HG03064 (cell line): ENCODE measurements around the gene MFRP.

Source experiments
- ATAC-seq: cut with Tn5 transposase; IDR thresholded peaks from one replicate; pipeline ENCODE4 v1.9.1; 2021; ENCODE audit warnings: low read depth; ENCODE audit not compliant: unreplicated experiment

MFRP gene

DNA sequence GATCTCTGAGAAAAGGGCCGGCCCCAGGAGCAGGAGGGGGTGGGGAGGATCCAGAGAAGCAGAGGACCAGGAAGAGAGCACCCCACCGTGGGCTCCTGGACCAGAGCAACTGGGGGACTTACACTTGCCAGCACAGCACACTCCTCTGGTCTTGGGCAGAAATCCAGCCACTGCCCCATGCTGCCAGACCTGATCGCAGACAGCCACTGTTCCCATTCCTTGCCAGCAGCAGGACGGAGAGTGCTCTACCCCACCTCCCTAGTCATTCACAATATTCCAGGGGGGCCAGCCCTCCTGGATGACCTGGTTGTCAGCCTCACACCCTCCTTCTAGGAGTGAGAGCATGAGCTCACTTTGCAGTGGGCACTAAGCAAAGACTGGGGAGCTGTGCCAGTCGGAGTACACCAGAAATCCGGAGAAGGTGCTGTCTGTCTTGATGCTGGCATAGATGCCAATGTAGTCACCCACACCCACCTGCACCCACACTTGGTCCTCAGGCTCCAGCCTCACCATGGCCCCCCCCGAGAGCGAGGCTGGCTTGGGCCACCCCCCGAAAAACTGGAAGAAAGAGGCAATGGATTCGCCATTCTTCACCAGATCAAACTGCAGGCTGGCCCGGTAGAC, 7.4 kb downstream of the MFRP start:
- ATAC-seq = no peak

DNA sequence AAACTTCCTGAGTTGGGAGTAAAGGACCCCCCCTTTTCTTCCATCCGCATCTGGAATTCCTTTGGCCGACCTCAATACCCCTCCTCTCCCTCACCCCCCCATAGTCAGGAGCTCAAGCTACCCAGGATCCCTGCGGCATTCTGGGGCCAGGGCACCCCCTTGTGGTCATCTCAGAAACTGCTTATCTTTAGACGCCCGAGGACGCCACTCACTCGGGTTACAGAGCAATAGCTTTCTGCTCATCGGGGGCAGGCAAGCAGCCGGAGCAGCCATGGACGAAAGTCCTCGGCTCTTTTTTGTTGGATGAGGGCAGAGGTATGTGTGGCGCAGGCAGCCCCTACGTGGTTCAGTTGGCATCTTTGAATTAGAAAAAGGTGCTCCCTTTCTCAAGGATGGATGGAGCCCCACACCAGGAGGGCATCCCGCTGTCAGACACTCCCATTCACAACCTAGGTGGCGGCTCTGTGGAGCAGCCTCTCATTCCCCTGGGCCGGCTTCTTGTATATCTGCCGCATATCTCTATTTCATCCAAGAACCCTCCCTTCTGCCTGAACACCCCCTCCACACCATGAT, 8.1 kb downstream of the MFRP start:
- ATAC-seq = no peak

DNA sequence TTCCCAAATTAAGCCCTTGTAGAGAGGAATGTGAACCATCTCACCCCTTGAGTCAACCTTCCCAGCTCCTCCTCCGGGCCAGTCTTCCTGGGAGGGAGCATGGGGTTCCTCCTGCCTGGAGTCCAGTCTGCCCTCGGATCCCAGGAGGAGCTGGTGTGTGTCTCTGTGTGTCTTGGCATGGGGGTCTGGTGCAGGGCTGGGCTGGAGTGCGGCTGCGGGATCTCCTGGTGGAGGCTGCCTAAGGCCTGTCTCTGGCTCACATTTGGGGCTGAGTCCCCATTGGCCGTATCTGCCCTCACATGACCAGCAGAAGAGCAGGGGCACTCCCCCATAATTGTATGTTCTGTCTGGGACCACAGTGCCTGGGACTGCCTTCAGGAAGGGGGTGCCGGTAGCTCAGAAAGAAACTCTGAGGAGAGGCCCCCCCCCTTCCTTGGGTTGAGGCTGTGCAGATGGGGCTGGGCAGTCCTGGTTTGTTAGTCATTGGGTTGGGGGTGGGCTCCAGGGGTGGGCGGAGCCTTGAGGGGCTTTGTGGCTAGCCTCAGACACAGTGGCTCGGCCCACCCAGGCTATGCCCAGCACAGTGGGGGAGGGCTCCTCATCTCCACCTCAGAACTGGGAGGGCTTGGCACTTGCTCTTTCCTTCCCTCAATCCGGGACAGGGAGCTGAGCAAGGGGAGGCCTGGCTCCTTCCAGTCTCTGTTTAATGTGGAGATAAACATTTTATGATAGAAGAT, 8.8 kb downstream of the MFRP start:
- no peak for ATAC-seq

DNA sequence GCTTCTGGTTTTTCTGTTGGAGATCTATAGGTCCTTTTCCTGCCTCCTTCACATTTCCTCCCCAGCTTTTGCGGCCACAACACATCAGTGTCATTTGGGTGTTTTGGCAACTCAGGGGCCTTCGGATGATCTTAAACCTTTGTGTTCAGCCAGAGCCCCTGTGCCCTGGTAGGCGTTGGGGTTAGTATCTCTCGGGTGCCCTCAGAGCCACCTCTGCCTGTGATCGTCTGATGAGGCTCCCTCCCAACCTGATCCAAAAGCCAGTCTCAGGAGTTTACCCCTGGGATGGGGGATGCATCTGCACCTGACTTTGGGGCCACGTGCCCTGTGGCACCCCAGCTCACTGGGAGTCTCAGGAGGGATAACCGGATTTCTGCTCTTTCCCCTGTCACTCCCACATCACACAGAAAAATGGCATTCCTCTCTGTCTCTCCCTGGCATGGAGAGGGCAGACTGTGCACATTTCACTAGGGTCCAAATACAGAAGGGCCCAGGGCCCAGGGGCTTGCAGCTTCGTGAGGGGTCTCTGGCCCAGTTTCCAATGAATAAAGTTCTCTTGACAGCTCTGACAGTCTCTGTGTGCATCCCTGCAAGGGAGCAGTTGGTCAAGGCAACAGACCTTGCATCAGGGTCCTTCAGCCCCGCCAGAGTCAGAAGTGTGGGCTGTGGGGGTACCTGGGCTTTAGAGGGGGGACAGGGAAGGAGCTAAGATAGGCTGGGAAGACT, 9.6 kb downstream of the MFRP start:
- no peak for ATAC-seq

DNA sequence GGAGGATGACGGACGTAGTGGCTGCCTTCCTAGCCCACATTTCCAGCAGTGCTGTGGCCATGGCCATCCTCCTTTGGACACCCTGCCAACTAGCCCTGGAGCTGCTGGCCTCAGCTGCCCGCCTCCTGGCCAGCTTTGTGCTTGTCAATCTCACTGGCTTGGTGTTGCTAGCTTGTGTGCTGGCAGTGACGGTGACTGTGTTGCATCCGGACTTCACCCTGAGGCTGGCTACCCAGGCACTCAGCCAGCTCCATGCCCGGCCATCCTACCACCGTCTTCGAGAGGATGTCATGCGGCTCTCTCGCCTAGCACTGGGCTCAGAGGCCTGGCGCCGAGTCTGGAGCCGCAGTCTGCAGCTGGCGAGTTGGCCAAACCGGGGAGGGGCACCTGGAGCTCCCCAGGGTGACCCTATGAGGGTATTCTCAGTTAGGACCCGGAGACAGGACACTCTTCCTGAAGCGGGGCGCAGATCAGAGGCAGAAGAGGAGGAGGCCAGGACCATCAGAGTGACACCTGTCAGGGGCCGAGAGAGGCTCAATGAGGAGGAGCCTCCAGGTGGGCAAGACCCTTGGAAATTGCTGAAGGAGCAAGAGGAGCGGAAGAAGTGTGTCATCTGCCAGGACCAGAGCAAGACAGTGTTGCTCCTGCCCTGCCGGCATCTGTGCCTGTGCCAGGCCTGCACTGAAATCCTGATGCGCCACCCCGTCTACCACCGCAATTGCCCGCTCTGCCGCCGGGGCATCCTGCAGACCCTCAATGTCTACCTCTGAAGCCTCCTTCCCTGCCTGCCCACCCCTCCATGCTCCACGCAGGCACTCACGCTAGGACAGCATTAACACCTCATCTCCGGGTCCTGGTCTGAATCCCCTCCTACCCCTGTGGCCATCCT, 10.6 kb downstream of the MFRP start:
- ATAC-seq = no peak

DNA sequence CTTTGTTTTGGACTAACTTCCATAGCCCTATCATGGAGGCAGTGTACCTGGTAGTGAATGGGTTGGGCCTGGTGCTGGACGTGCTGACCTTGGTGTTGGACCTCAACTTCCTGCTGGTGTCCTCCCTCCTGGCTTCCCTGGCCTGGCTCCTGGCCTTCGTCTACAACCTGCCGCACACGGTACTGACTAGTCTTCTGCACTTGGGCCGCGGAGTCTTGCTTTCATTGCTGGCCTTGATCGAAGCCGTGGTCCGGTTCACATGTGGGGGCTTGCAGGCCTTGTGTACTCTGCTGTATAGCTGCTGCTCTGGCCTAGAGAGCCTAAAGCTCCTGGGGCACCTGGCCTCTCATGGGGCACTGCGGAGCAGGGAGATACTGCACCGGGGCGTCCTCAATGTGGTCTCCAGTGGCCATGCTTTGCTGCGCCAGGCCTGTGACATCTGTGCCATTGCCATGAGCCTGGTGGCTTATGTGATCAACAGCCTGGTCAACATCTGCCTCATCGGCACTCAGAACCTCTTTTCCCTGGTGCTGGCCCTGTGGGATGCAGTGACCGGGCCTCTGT, 11.3 kb downstream of the MFRP start:
- no peak for ATAC-seq

DNA sequence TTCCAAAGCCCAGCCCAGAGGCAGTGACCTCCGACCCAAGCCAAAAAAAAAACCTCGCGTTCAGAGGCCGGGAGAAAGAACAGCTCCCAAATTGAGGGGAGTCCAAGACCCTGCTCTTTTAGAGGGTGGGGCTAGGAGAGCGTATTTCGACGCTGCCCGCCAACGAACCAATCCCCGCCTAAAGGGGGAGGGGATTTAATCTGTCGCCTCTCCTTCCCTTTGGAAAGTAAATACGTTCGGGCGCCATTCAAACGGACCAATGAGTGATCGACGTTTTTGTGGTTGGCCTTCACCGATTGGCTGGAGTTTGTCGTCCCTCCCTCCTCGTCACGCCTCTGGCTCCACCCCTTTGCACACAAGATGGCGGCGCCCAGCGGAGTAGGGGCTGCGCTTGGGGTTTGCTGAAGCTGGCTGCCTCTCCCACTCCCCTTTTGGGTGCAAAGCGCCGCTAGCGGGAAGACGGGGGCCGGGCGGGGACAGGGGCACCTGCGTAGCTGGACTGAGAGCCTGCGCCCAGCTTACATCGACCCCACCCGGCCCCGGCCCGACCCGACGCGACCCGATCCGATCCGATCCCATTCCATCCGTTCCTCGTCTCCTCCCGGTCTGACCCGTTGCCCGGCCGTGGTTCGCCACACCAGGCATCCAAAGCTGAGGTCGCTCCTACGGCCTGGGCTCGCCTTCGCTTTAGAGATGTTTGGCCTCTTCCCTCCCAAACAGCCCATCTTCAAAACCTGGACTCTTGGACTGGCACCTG, 12.2 kb downstream of the MFRP start, which contains the start of gene RNF26:
Gene RNF26 (plus strand): TSS at position 354 of the 757 bp plus-strand sequence. CDS start 596 bp downstream, outside the sequence.
- peak; percentile 81 for ATAC-seq

DNA sequence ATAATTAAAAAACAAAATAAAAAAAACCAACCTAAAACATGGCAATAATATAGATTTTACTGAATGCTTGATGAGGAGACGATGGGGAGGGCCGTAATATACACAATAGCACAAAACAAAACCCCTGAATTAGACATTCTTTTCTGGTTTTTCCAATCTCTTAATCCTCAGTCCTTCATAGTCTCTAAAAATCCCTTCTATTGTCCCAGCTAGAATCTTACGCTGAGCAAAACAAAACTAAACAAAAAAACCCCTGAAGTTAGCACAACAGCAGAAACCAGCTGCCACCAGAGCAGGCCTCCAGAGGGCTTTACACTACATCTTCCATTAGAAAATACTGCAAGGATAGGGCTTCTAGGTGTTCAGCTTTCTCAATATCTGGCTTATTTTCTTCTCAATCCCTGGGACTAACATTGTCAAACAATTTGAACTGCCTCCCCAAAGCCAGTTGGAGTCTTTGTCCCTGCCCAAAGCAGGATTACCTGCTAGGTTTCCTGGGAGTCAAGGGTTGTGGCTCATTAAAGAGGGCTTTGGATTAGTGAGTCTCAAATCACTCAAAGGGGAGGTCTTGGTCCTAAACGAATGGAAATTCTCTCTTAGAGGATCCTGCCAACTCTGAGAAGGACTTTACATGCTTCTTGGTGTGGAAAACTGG, 14.3 kb downstream of the MFRP start:
- ATAC-seq = no peak

DNA sequence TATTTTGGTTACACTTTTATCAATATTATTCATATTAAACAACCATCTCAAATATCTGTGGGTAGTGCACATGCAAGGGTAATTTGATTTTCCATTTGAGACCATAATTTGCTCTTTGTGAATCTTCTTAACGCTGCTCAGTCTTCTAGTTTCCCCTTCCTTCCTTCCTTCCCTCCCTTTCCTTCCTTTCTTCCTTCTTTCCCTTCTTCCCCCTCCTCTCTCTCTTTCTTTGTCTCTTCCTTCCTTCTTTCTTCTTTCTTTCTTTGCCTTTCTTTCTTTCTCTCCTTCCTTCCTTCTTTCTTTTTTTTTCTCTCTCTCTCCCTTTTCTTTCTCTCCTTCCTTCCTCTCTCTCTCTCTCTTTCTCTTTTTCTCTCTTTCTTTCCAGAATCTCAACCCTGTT, 16.3 kb downstream of the MFRP start:
- no peak for ATAC-seq

DNA sequence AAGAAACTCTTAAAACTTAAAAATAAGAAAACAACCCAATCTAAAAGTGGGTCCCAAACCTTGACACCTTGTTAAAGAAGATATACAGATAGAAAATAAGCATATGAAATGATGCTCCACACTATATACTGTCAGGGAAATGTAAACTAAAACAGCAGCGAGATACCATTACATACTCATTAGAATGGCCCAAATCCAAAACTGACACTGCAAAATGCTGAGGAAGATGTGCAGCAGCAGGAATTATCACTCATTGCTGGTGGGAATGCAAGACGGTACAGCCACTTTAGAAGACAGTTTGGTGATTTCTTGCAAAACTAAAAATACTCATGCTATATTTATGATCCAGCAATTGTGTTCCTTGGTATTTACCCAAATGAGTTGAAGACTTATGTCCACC, 17.2 kb downstream of the MFRP start:
- ATAC-seq = no peak

DNA sequence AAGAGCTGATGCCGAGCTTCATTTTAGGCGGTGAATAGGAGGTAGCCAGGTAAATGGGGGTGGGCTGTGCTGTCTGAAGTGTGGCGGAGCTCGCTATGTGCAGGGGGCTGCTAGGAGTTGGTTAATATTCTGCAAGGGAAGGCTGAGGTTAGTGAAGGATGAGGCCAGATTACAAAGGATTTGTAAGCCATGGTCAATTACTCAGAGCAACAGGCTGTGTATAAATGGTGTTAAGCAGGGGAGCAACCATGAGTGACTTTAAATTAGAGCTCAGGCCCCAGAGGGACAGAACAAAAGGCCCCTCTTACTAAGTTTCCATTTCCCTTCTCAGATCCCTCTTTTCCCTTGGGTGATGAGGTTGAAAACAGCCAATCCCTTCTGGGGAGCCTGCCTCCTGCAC, 22.3 kb downstream of the MFRP start:
- no peak for ATAC-seq

DNA sequence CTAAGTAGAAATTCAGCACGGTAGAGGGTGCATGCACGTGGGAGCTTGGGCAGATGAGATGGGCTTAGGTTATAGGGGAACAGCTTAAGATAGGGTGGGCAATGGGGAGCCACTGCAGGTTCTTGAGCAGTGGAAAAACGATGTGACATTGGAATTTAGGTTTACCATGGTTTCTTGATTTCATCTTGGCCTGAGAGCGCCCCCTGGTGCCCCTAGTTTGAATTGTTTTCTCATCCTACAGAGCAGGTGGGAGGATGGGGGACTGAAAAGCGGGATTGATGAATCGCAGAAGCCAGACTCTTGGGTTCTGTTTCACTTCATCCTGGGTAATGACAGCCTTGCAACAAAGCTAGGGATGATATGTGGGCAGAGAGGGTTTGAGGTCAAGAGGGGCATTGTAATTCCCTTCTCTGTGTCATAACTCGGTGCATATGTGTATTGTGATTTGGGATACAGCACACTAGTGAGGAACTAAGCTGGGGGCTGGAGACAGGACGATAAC, 22.9 kb downstream of the MFRP start:
- ATAC-seq = no peak

DNA sequence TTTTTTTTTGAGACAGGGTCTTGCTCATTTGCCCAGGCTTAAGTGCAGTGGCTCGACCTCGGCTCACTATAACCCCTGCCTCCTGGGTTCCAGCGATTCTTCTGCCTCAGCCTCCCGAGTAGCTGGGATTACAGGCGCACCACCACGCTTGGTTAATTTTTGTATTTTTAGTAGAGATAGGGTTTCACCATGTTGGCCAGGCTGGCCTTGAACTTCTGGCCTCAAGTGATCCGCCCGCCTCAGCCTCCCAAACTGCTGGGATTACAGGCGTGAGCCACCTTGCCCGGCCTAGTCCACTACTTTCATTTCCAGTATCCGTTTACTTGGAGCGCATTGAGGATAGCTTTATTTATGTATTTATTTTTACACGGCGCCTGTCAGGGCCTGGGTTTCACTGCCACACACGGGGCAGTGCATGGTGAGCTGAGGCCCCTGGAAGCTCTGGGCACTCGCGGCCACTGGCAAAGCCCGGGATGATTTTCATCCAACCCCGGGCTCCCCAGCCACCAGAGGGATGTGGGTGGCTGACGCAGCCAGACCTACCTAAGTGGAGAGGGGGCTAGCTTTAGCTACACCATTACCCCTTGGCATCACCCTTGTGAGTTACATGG, 23.5 kb downstream of the MFRP start:
- ATAC-seq = no peak

DNA sequence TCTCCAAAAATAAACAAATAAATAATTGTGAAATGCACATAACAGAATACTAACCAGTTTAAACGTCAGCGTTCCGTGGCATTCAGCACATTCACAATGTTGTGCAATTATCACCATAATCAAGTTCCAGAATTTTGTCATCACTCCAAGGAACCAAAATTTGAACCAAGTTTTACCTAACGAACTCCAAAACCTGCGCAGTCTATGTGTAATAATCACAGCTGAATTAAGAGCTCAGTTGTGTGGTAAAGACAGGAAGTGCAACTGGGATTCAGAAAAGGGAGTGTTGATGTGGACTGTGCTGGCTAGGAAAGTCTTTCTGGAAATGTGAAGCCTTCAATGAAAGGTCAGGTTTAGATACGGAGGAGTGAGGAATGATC, 24.2 kb downstream of the MFRP start:
- ATAC-seq = no peak

DNA sequence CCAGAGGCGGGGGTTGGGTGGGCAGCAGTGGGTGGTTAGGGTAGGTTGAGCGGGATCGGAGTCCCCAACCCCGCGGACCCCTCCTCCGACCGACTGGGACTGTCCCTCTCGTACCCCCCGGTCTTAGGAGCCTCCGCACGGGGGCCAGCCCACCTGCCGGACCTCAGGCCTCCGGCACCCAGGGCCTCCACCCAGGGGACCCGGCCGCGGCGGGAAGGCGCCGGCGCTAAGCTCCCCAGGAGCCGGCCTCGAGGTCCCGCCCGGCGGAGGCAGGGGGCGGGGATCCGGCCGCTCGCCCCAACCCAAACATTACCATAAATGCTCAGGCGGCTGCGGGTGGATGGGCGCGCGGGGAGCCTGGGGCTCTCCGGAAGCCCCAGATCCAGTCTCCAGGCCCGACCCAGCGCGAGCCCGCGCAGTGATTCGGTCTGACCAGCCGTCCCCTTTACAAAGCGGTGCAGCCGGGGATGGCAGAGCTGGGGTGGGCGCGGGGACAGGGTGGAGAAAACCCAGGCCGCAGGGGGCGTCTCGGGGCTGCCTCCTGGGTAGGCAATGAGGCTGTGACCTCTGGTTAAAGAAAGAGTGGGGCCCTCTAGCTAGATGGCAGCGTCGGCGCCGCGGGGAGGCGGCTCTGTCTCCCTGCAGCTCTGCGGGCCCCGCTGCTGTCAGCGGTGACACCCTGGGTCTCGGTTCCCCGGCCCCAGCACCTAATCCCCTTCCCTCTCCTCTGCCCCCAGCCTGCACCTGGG, 25.6 kb downstream of the MFRP start:
- ATAC-seq = peak; percentile 50

DNA sequence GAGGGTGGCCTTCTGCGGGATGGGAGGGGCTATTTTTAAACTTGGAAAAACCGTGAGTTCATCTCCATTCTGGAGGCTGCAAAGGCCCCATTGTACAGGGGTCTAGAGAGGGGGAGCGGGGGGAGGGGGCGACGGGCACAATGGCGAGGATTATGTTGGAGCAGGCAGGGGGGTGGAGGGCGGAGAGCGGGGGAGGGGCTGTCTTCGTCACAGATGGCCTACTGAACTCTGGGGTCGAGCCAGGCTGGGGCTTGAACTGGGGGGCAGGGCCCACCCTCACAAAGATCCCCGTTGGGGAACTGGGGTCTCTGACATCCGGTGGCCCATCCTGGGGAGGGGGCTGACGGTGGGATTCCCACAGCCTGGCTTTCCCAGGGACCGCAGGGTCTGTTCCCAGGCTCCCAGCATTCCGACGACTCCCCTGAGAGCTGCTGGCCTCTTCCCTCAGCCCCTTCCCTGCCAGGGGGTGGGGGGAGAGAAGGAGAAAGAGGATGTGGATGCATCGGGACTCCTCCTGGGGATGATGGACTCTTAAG, 26.2 kb downstream of the MFRP start:
- no peak for ATAC-seq

DNA sequence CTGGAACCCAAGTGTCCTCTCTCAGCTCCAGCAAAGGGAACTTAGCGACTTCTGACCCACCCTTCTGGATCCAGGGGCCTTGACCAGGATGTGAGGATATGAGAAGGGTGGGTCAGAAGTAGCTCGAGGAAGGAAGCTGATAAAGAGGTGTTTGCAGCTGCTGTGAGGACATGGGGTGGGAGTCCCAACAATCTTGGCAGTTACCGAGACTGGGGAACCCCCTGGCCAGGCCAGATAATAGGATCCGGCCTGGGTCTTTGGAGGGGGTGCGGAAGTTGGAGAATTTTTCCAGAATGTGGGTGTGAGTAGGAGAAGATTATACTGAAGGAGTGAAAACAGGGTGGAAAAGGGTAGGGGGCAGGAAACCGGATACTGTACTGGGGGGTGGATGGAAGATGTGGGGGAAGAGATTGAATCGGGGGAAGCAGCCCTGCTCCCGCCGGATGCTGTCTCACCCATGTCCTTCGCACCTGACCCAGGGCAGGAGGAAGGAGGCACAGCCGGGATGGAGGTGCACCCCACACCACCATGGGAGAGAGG, 26.7 kb downstream of the MFRP start:
- no peak for ATAC-seq
